HG03108 (cell line): ENCODE measurements around the gene OR2B2.
A peak's percentile ranks its signal among the peaks of the same experiment; 100 is the strongest.

Experiments
- ATAC-seq: cut with Tn5 transposase; IDR thresholded peaks from one replicate; pipeline ENCODE4 v1.9.1; 2021; ENCODE audit warnings: moderate library complexity; ENCODE audit not compliant: unreplicated experiment

OR2B2 gene

GRCh38 chr6:27893836-27894807, 18.1 kb downstream of the OR2B2 start:
- no peak for ATAC-seq

GRCh38 chr6:27893059-27893835, 18.9 kb downstream of the OR2B2 start:
- ATAC-seq, result peak; percentile 46

- ATAC-seq, result no peak
Observed at GRCh38 chr6:27892649-27893058, 19.5 kb downstream of the OR2B2 start.

GRCh38 chr6:27891320-27891875, 20.8 kb downstream of the OR2B2 start:
- ATAC-seq, result no peak

- ATAC-seq, result peak; percentile 44
Observed at GRCh38 chr6:27890445-27891319, 21.5 kb downstream of the OR2B2 start.

GRCh38 chr6:27889628-27890444, 22.4 kb downstream of the OR2B2 start:
- ATAC-seq, result no peak

GRCh38 chr6:27889275-27889627, 22.9 kb downstream of the OR2B2 start:
- no peak for ATAC-seq

GRCh38 chr6:27888566-27888965, 23.6 kb downstream of the OR2B2 start:
- no peak for ATAC-seq

GRCh38 chr6:27886073-27886472, 26.1 kb downstream of the OR2B2 start:
- no peak for ATAC-seq

GRCh38 chr6:27883136-27883535, 29.1 kb downstream of the OR2B2 start:
- ATAC-seq, result no peak

- ATAC-seq, result no peak
Observed at GRCh38 chr6:27882624-27883023, 29.6 kb downstream of the OR2B2 start.

GRCh38 chr6:27879837-27880236, 32.4 kb downstream of the OR2B2 start:
- no peak for ATAC-seq

- no peak for ATAC-seq
Observed at GRCh38 chr6:27874016-27874415, 38.2 kb downstream of the OR2B2 start.

- peak; percentile 34 for ATAC-seq
Observed at GRCh38 chr6:27873021-27873940, 38.9 kb downstream of the OR2B2 start.

GRCh38 chr6:27872642-27873020, 39.6 kb downstream of the OR2B2 start:
- peak; percentile 16 for ATAC-seq

GRCh38 chr6:27871924-27872638, 40.1 kb downstream of the OR2B2 start:
- ATAC-seq, result peak; percentile 46

GRCh38 chr6:27870291-27870870, 41.8 kb downstream of the OR2B2 start:
- no peak for ATAC-seq

GRCh38 chr6:27868311-27868710, 43.9 kb downstream of the OR2B2 start:
- no peak for ATAC-seq
